GM06990 (cell line): Measurements from ENCODE around the gene AUTS2.

Source experiments
- DNase-seq: peaks from one replicate; pipeline ENCODE4 v3.0.0-alpha.2; 2011; ENCODE audit not compliant: insufficient read length; ENCODE audit errors: extremely low read depth
- H3K27me3 ChIP-seq: replicated peaks from 2 replicates; pipeline ENCODE4 v1.6.0; 2011; ENCODE audit warnings: low read length; ENCODE audit not compliant: control insufficient read depth, insufficient read depth
- H3K36me3 ChIP-seq: 2 replicates; pipeline ENCODE4 v1.5.1; 2011; ENCODE audit warnings: low read length; ENCODE audit not compliant: control insufficient read depth, insufficient read depth
- H3K4me3 ChIP-seq: replicated peaks from 2 replicates; pipeline ENCODE4 v1.5.1; 2011; ENCODE audit warnings: low read depth, mild to moderate bottlenecking, control low read depth, low read length
- TF ChIP-seq, protein P1 (sequence below): IDR thresholded peaks from 2 replicates; pipeline ENCODE4 v1.5.1; 2011; ENCODE audit warnings: low read length, control low read depth, mild to moderate bottlenecking, inconsistent platforms; ENCODE audit not compliant: insufficient read depth, poor library complexity, severe bottlenecking

AUTS2 gene

DNA sequence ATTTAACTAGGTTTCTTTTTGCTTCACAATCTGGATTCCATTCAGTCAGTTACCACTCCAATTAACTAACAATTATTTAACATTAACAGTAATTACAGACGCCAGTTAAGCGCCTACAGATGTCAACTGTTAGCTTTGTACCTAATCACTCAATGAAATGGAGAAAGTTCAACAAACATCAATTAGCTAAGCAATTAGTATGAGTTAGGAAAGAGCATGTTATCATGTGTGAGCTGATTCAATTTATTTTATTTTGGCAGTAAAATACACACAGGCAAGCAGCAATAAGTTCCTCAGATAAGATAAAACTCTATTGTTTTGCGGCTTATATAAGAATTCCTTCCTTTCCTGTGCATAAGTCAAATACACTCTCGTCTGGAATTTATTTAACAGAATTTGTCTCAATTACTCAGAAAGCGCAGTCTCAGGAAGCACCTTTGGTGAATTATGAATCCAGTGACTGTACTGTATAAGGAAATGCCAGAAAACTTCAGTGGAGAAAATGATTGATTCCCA is 1106.6 kb downstream of the AUTS2 start:
- TF ChIP-seq, protein P1, sequence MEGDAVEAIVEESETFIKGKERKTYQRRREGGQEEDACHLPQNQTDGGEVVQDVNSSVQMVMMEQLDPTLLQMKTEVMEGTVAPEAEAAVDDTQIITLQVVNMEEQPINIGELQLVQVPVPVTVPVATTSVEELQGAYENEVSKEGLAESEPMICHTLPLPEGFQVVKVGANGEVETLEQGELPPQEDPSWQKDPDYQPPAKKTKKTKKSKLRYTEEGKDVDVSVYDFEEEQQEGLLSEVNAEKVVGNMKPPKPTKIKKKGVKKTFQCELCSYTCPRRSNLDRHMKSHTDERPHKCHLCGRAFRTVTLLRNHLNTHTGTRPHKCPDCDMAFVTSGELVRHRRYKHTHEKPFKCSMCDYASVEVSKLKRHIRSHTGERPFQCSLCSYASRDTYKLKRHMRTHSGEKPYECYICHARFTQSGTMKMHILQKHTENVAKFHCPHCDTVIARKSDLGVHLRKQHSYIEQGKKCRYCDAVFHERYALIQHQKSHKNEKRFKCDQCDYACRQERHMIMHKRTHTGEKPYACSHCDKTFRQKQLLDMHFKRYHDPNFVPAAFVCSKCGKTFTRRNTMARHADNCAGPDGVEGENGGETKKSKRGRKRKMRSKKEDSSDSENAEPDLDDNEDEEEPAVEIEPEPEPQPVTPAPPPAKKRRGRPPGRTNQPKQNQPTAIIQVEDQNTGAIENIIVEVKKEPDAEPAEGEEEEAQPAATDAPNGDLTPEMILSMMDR: no peak
- Histone ChIP-seq H3K27me3 (no peaks in the 10 kb centered on the region), H3K4me3 (no peak overlapping the region), H3K36me3 (peaks cover 11% of the 10 kb centered on the region)
- no peak for DNase-seq

DNA sequence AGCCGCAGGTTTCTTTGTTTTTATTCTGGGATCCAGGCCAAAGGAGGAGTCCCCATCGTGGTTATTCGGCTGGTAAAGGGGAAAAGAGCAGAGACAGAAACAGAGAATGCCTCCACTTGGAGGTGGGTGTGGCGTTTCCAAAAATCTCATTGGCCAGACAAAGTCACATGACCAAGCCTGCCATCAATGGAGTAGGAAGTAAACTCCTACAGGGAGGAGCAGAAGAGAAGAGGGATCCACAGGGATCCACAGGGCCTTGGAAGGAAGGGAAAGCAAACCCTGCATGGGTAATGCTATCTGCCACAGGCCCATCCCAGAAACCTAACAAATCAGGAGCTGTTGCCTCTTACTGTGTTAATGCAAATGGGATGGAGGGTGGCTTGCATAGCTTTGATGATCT is 1107.9 kb downstream of the AUTS2 start:
- Histone ChIP-seq H3K27me3 (no peaks in the 10 kb centered on the region), H3K4me3 (no peak overlapping the region), H3K36me3 (peaks cover 9% of the 10 kb centered on the region)
- TF ChIP-seq, protein P1: no peak
- DNase-seq: no peak

DNA sequence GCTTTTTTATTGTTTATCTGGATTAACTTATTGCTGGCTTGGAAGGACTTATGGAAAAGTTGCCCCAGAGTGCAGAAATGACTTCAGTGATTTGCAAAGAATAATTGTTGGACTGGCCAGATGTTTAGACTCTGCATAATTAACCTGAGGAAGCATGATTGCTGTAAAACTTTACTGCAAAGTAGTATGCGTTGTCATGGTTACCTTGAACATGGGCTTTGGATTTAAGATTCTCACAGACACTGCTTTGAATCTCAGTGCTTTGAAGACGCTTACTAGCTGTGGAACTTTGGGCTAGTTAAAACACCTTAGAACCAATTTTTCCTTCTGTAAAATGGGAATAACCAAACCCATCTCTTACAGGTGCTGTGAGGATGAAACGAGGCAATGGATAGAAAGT is 1108.4 kb downstream of the AUTS2 start:
- H3K27me3 ChIP-seq: no peaks in the 10 kb centered on the region
- no peak for DNase-seq
- H3K36me3 ChIP-seq: peaks cover 9% of the 10 kb centered on the region
- TF ChIP-seq, protein P1: no peak
- H3K4me3 ChIP-seq: no peak overlapping the region

DNA sequence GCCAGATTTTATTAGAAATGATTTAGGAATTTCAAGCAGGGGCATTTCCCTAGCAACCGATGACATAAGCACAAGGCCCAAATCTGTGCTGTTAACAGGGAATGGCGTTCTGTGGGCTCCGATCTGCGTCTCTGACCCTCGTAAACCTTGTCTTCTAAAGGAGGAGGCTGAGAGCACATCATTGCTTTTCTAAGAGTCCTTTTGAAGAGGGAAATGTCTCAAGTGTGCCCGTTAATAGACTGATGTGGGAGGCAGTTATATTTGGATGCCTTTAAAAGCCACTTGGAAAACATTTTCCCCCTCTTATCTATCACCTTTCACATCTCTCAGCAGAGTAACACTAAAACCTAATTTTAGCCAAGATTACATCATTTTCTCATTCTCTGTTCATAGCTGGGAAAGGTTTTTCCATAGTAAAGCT is 1109.6 kb downstream of the AUTS2 start:
- peaks cover 3% of the 10 kb centered on the region for H3K36me3 ChIP-seq
- TF ChIP-seq, protein P1: no peak
- H3K4me3 ChIP-seq: no peak overlapping the region
- no peak for DNase-seq
- H3K27me3 ChIP-seq: no peaks in the 10 kb centered on the region

DNA sequence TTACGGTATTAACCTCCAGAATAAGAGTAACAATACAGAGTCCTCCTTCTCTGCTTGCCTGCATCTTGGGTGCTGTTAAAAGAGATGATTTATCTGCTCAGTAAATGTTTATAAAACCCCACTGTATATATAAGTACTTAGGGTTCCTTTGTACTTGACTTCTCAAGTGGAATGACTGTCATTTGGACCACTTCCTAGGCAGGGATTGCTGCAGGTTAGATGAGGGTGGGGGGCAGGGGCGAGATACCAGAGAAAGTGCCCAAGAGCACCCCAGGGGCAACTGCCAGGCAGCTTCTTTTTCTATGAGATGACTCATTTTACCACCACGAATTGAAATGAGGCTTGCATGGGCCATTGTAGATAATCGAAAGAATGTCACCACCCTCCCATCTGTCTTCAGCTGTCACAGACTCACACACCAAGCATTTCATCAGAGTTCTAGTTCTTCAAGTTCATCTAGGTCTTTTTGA is 1111.8 kb downstream of the AUTS2 start:
- Histone ChIP-seq H3K27me3 (no peaks in the 10 kb centered on the region), H3K4me3 (no peak overlapping the region), H3K36me3 (peaks cover 3% of the 10 kb centered on the region; the same call in 1 of the 2 replicates)
- TF ChIP-seq, protein P1: no peak
- DNase-seq: no peak

DNA sequence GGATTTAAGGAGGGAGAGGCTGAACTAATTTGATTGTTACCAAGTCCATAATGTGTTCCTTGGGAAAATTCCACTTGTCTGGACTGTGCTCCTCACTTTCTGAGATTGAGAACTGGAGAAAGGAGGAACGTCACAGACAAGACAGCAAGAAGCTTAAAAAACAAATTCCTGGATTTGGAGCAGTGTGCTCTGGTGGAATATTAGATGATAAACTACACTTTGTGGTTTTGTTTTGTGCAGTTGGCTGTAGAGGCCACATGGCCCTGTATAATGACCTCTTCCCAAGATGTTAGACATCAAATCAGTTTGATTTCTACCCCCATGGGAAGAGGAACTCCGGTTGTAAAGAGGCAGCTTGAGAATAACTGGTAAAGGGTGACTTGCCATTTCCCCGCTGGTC is 1112.4 kb downstream of the AUTS2 start:
- TF ChIP-seq, protein P1: no peak
- H3K4me3 ChIP-seq: no peak overlapping the region
- peaks cover under 1% of the 10 kb centered on the region; the same call in 1 of the 2 replicates for H3K36me3 ChIP-seq
- no peak for DNase-seq
- H3K27me3 ChIP-seq: no peaks in the 10 kb centered on the region
